HepG2 (cell line): ENCODE measurements around the gene SKIL. TPM values are rescaled to one million over a fixed set of nuclear protein-coding genes. Genes with fewer than 3 reads are reported as not detected.

Experiments used
- AHDC1 ChIP-seq: sonication (generic); formaldehyde crosslinking; IDR thresholded peaks from 2 replicates; pipeline ENCODE4 v1.5.1; 2020; ENCODE audit warnings: mild to moderate bottlenecking, missing genetic modification reagents, borderline replicate concordance
- ARID4A ChIP-seq: sonication (generic); formaldehyde crosslinking; IDR thresholded peaks from 2 replicates; pipeline ENCODE4 v1.5.0; 2020; ENCODE audit warnings: mild to moderate bottlenecking, missing genetic modification reagents, borderline replicate concordance
- CEBPG ChIP-seq: IDR thresholded peaks from 2 replicates; pipeline ENCODE4 v1.6.1; 2016
- DR1 ChIP-seq: sonication (generic); formaldehyde crosslinking; IDR thresholded peaks from 2 replicates; pipeline ENCODE4 v1.8.0; 2021; ENCODE audit warnings: mild to moderate bottlenecking, missing genetic modification reagents, inconsistent platforms
- ETV5 ChIP-seq: IDR thresholded peaks from 2 replicates; pipeline ENCODE4 v1.6.1; 2018; ENCODE audit warnings: missing biosample characterization, missing genetic modification reagents, inconsistent platforms, borderline replicate concordance
- IKZF1 ChIP-seq: fragments of 450-650 bp; IDR thresholded peaks from 2 replicates; pipeline ENCODE4 v1.7.1; 2016
- IRF9 ChIP-seq: sonication (generic); formaldehyde crosslinking; IDR thresholded peaks from 2 replicates; pipeline ENCODE4 v1.8.0; 2022; ENCODE audit warnings: missing genetic modification reagents, mild to moderate bottlenecking, borderline replicate concordance
- NR2F1 ChIP-seq, 2 experiments: fragments of 450-650 bp in 1 of 2; formaldehyde crosslinking in 1 of 2; IDR thresholded peaks; 2 replicates each; pipeline versions ENCODE4 v1.5.0 to v1.6.1; 2016 to 2020; ENCODE audit warnings: mild to moderate bottlenecking in 1 of 2, missing compliant biosample characterization in 1 of 2, missing genetic modification reagents in 1 of 2, moderate library complexity in 1 of 2
- PHF21A ChIP-seq: sonication (generic); formaldehyde crosslinking; IDR thresholded peaks from 2 replicates; pipeline ENCODE4 v1.5.0; 2020; ENCODE audit warnings: mild to moderate bottlenecking, missing genetic modification reagents
- TAF1 ChIP-seq: sonication (generic); formaldehyde crosslinking; IDR thresholded peaks from 2 replicates; pipeline ENCODE4 v1.4.0; 2020; ENCODE audit warnings: missing genetic modification reagents
- TBX2 ChIP-seq: sonication (generic); formaldehyde crosslinking; IDR thresholded peaks from 2 replicates; pipeline ENCODE4 v1.5.0; 2020; ENCODE audit warnings: missing genetic modification reagents, mild to moderate bottlenecking, borderline replicate concordance
- ZNF414 ChIP-seq: sonication (generic); formaldehyde crosslinking; IDR thresholded peaks from 2 replicates; pipeline ENCODE4 v1.5.0; 2020; ENCODE audit warnings: missing genetic modification reagents
- ZNF562 ChIP-seq: sonication (generic); formaldehyde crosslinking; IDR thresholded peaks from 2 replicates; pipeline ENCODE4 v1.8.0; 2022; ENCODE audit warnings: missing genetic modification reagents, borderline replicate concordance
- ZNF614 ChIP-seq: IDR thresholded peaks from 2 replicates; pipeline ENCODE4 v1.6.1; 2018; ENCODE audit warnings: missing biosample characterization, missing genetic modification reagents, inconsistent platforms, borderline replicate concordance
- ZNF616 ChIP-seq: sonication (generic); formaldehyde crosslinking; IDR thresholded peaks from 2 replicates; pipeline ENCODE4 v1.5.0; 2020; ENCODE audit warnings: low read depth, mild to moderate bottlenecking, missing genetic modification reagents
- polyA plus RNA-seq, 8 experiments: library from polyadenylated mRNA; depleted of rRNA in 3 of 8; stranded (reverse) in 7 of 8; unstranded in 1 of 8; fragments of >200 nt; fragmentation: Illumina TruSeq in 4 of 8; extraction: Trizol in 4 of 8; gene quantifications; 2 replicates each; pipeline versions ENCODE4 v1.2.1 to v1.2.3, GENCODE V29; 2011 to 2016; ENCODE audit warnings: low read depth in 4 of 8, missing spikeins in 1 of 8, mixed read lengths in 1 of 8; ENCODE audit not compliant: insufficient read depth in 1 of 8
- total RNA-seq, 5 experiments: library from RNA; depleted of rRNA; stranded (reverse); fragments of >200 nt; fragmentation: Illumina TruSeq; extraction: Trizol; gene quantifications; 2 replicates each; pipeline ENCODE4 v1.2.3, GENCODE V29; 2016; ENCODE audit warnings: low read depth in 1 of 5

SKIL gene
- total and polyA plus RNA-seq, 2 of the 13 experiments (the other 11 are each of a cell fraction or from before 2014, with no cell fraction given), result 5.2 to 20.7 TPM

GRCh38 chr3:170425491-170426239 is 68.2 kb downstream of the SKIL start (continued):
- TF ChIP-seq ARID4A (peak; percentile 45; the same call in 1 of the 2 replicates), PHF21A (CRISPR knock-in tag) (peak; percentile 69; the same call in 1 of the 2 replicates), TAF1 (CRISPR knock-in tag) (peak; percentile 76), ZNF414 (CRISPR knock-in tag) (no peak), ETV5 (CRISPR knock-in tag) (peak; percentile 70), TBX2 (CRISPR knock-in tag) (peak; percentile 86), IKZF1 (no peak), NR2F1 (CRISPR knock-in tag; IDR thresholded peaks at IDR 0.05) (peak; percentile 76 to 78), CEBPG (CRISPR knock-in tag) (peak; percentile 56; the same call in 1 of the 2 replicates), ZNF562 (CRISPR knock-in tag) (no peak), ZNF616 (CRISPR knock-in tag) (0 out of 2 replicates have a peak, but pooled peaks have one; percentile 40), ZNF614 (CRISPR knock-in tag) (peak; percentile 81; the same call in 1 of the 2 replicates), AHDC1 (CRISPR knock-in tag) (peak; percentile 69; the same call in 1 of the 2 replicates), IRF9 (CRISPR knock-in tag) (peak; percentile 29; the same call in 1 of the 2 replicates), DR1 (0 out of 2 replicates have a peak, but pooled peaks have one; percentile 53)
